ENCODE results near the gene FASTK.

DNA sequence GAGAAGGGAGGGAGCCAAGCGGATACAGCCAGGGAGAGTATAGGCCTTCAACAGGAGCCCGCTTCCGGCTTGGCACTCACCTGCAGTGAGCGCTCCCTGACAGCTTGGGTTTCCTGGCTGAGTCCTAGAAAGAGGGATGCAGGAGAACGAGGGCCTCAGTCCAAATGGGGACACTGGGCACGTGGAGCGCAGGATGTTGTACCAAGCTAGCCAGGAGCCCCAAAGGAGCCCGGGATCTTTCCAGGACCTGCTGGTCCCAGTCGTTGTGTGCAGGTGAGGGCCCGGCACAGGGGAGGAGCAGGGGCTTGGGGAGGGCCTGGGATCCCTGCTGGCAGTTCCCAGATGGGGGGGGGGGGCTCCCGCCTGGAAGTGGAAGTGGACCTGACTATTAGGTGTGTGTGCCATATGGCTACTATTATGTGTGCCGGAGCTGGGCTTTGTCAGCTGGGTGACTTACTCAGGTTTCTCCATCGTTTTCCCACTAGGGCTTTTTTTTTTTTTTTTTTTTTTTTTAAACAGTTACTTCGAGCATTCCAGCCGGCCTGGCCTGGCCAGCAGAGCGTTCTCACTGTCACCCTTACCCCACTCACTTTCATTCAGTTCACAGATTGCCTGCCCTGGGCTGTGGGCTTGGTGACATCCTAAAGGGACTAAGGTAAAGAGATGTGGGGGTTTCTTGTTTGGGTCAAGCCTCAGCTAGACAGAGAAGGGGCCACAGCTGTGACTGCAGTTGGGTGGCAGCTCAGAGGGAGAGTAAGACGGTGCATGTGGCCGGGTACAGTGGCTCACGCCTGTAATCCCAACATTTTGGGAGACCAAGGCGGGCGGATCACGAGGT lies 9.5 kb upstream of the FASTK start:
- TF ChIP-seq, protein P1, sequence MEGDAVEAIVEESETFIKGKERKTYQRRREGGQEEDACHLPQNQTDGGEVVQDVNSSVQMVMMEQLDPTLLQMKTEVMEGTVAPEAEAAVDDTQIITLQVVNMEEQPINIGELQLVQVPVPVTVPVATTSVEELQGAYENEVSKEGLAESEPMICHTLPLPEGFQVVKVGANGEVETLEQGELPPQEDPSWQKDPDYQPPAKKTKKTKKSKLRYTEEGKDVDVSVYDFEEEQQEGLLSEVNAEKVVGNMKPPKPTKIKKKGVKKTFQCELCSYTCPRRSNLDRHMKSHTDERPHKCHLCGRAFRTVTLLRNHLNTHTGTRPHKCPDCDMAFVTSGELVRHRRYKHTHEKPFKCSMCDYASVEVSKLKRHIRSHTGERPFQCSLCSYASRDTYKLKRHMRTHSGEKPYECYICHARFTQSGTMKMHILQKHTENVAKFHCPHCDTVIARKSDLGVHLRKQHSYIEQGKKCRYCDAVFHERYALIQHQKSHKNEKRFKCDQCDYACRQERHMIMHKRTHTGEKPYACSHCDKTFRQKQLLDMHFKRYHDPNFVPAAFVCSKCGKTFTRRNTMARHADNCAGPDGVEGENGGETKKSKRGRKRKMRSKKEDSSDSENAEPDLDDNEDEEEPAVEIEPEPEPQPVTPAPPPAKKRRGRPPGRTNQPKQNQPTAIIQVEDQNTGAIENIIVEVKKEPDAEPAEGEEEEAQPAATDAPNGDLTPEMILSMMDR (IDR thresholded peaks at IDR 0.05; ENCODE audit: insufficient read depth, low read length, poor library complexity, severe bottlenecking) = no peak
- TF ChIP-seq EZH2phosphoT487 (conservative IDR thresholded peaks at IDR 0.05; ENCODE audit: low read length) = no peak

Data from SU-DHL-6 (cell line).